WTC11 (cell line): Measurements from ENCODE around the gene ZXDA. TPM values are rescaled to one million over a fixed set of nuclear protein-coding genes. Genes with fewer than 3 reads are reported as not detected.

Experiments used
- ATAC-seq: fragments of 200-7000 bp; cut with Tn5 transposase; 2 replicates; pipeline ENCODE4 v1.10.0; 2021; ENCODE audit warnings: mild to moderate bottlenecking, moderate library complexity
- CTCF ChIA-PET: fragments of 300-600 bp; sonication (Branson Sonifier 250); formaldehyde crosslinking; loops from one replicate; lab custom pipeline; 2021; ENCODE audit warnings: antibody characterized with exemption; lab: Charles Lee
- POLR2A ChIA-PET: fragments of 350-600 bp; sonication (Branson Sonifier 250); formaldehyde crosslinking; loops from one replicate; lab custom pipeline; 2021; ENCODE audit warnings: antibody characterized with exemption; lab: Charles Lee
- DNase-seq: peaks from one replicate; pipeline ENCODE4 v3.0.0; 2021; ENCODE audit warnings: low spot score
- H3K27ac Mint-ChIP-seq: 2 replicates; pipeline ENCODE4 v1.8.0; 2021; ENCODE audit warnings: mixed read lengths
- H3K27me3 Mint-ChIP-seq: 2 replicates; pipeline ENCODE4 v1.8.0; 2021; ENCODE audit warnings: low read depth, mild to moderate bottlenecking, moderate library complexity, mixed read lengths
- H3K36me3 Mint-ChIP-seq: 2 replicates; pipeline ENCODE4 v1.8.0; 2021; ENCODE audit warnings: mixed read lengths
- H3K4me1 Mint-ChIP-seq: 2 replicates; pipeline ENCODE4 v1.8.0; 2022; ENCODE audit warnings: mixed read lengths
- H3K4me3 Mint-ChIP-seq: 2 replicates; pipeline ENCODE4 v1.8.0; 2021; ENCODE audit warnings: mild to moderate bottlenecking, moderate library complexity, mixed read lengths
- H3K9me3 Mint-ChIP-seq: 2 replicates; pipeline ENCODE4 v1.8.0; 2021; ENCODE audit warnings: mixed read lengths
- E2F1 ChIP-seq: sonication (generic); formaldehyde crosslinking; IDR thresholded peaks from 2 replicates; pipeline ENCODE4 v1.8.0; 2022; ENCODE audit warnings: mild to moderate bottlenecking, missing genetic modification reagents
- ELF4 ChIP-seq: sonication (generic); formaldehyde crosslinking; IDR thresholded peaks from 2 replicates; pipeline ENCODE4 v1.8.1; 2022; ENCODE audit warnings: low read depth, mild to moderate bottlenecking, moderate library complexity, missing genetic modification reagents
- ESRRA ChIP-seq: sonication (generic); formaldehyde crosslinking; IDR thresholded peaks from 2 replicates; pipeline ENCODE4 v1.8.1; 2022; ENCODE audit warnings: mild to moderate bottlenecking, missing genetic modification reagents, borderline replicate concordance
- FOXP1 ChIP-seq: sonication (generic); formaldehyde crosslinking; IDR thresholded peaks from 2 replicates; pipeline ENCODE4 v1.8.0; 2022; ENCODE audit warnings: missing genetic modification reagents, mild to moderate bottlenecking, moderate library complexity, borderline replicate concordance
- FOXP4 ChIP-seq: sonication (generic); formaldehyde crosslinking; IDR thresholded peaks from 2 replicates; pipeline ENCODE4 v1.8.0; 2022; ENCODE audit warnings: mild to moderate bottlenecking, missing genetic modification reagents
- IRF1 ChIP-seq: sonication (generic); formaldehyde crosslinking; IDR thresholded peaks from 2 replicates; pipeline ENCODE4 v1.8.0; 2023; ENCODE audit warnings: missing genetic modification reagents
- MLX ChIP-seq: sonication (generic); formaldehyde crosslinking; IDR thresholded peaks from 2 replicates; pipeline ENCODE4 v1.8.1; 2023; ENCODE audit warnings: mild to moderate bottlenecking, missing genetic modification reagents, moderate library complexity
- MXD4 ChIP-seq: fragments of 250-450 bp; sonication (Bioruptor Pico); IDR thresholded peaks from 2 replicates; pipeline ENCODE4 v1.8.0; 2021; ENCODE audit warnings: mild to moderate bottlenecking, moderate library complexity, borderline replicate concordance
- MYBL2 ChIP-seq: sonication (generic); formaldehyde crosslinking; IDR thresholded peaks from 2 replicates; pipeline ENCODE4 v1.8.1; 2023; ENCODE audit warnings: mild to moderate bottlenecking, moderate library complexity, missing genetic modification reagents
- RELA ChIP-seq: sonication (generic); formaldehyde crosslinking; IDR thresholded peaks from 2 replicates; pipeline ENCODE4 v1.8.1; 2022; ENCODE audit warnings: missing genetic modification reagents, mild to moderate bottlenecking, borderline replicate concordance
- RORB ChIP-seq: fragments of 250-450 bp; sonication (Bioruptor Pico); IDR thresholded peaks from 2 replicates; pipeline ENCODE4 v1.9.0; 2021; ENCODE audit warnings: mild to moderate bottlenecking
- SP1 ChIP-seq: sonication (generic); formaldehyde crosslinking; conservative IDR thresholded peaks from 2 replicates; pipeline ENCODE4 v1.8.1; 2022; ENCODE audit warnings: missing genetic modification reagents
- STAT6 ChIP-seq: sonication (generic); formaldehyde crosslinking; conservative IDR thresholded peaks from 2 replicates; pipeline ENCODE4 v1.8.1; 2023; ENCODE audit warnings: mild to moderate bottlenecking, low read depth, missing genetic modification reagents, moderate library complexity
- TEAD4 ChIP-seq: sonication (generic); formaldehyde crosslinking; IDR thresholded peaks from 2 replicates; pipeline ENCODE4 v1.8.0; 2022; ENCODE audit warnings: mild to moderate bottlenecking, missing genetic modification reagents
- TP53 ChIP-seq: sonication (generic); formaldehyde crosslinking; IDR thresholded peaks from 2 replicates; pipeline ENCODE4 v1.8.1; 2023; ENCODE audit warnings: mild to moderate bottlenecking, missing genetic modification reagents
- ZBTB21 ChIP-seq: sonication (generic); formaldehyde crosslinking; IDR thresholded peaks from 2 replicates; pipeline ENCODE4 v1.8.1; 2023; ENCODE audit warnings: mild to moderate bottlenecking, missing genetic modification reagents, borderline replicate concordance
- ZNF416 ChIP-seq: fragments of 250-450 bp; sonication (Bioruptor Pico); IDR thresholded peaks from 2 replicates; pipeline ENCODE4 v1.9.0; 2021; ENCODE audit warnings: mild to moderate bottlenecking, inconsistent platforms
- ZNF512 ChIP-seq: sonication (generic); formaldehyde crosslinking; IDR thresholded peaks from 2 replicates; pipeline ENCODE4 v1.8.1; 2022; ENCODE audit warnings: missing genetic modification reagents, borderline replicate concordance
- ZNF671 ChIP-seq: fragments of 250-450 bp; sonication (Bioruptor Pico); IDR thresholded peaks from 2 replicates; pipeline ENCODE4 v1.8.0; 2021; ENCODE audit warnings: mild to moderate bottlenecking
- ZSCAN18 ChIP-seq: fragments of 250-450 bp; sonication (Bioruptor Pico); IDR thresholded peaks from 2 replicates; pipeline ENCODE4 v2.1.2; 2022; ENCODE audit warnings: mild to moderate bottlenecking, moderate library complexity
- total RNA-seq: library from RNA; stranded (reverse); gene quantifications from 3 replicates; pipeline ENCODE4 v1.2.3, GENCODE V29; 2021

ZXDA gene
- total RNA-seq, 1 experiment from 2014 or later = 3.2 TPM

- TF ChIP-seq ELF4 (no peak), SP1 (CRISPR knock-in tag) (no peak), RORB (CRISPR knock-in tag) (no peak), MLX (CRISPR knock-in tag) (no peak), ZNF416 (CRISPR knock-in tag) (no peak), ZBTB21 (CRISPR knock-in tag) (no peak), TP53 (CRISPR knock-in tag) (no peak), MYBL2 (CRISPR knock-in tag) (no peak), FOXP4 (CRISPR knock-in tag) (no peak)
These were observed 10.4 kb downstream of the ZXDA start (continued) for GRCh38 chrX:57899906-57900305.

GRCh38 chrX:57899064-57899463 lies 11.2 kb downstream of the ZXDA start:
- ATAC-seq (no peak), DNase-seq (no peak)
- CTCF ChIA-PET = no interaction called here
- Mint-ChIP-seq H3K36me3 (no peaks in the 10 kb centered on the region), H3K4me1 (peaks cover 9% of the 10 kb centered on the region), H3K27me3 (no peaks in the 10 kb centered on the region), H3K4me3 (no peak overlapping the region), H3K9me3 (no peaks in the 10 kb centered on the region), H3K27ac (no peak overlapping the region)
- no peak for TF ChIP-seq ZNF512 (CRISPR knock-in tag)
- no peak for TF ChIP-seq FOXP1
- TF ChIP-seq STAT6 (CRISPR knock-in tag) = no peak
- TF ChIP-seq E2F1 (CRISPR knock-in tag) = no peak
- no peak for TF ChIP-seq IRF1 (CRISPR knock-in tag)
- POLR2A ChIA-PET = no interaction called here

- no peak for ATAC-seq
- POLR2A ChIA-PET = no interaction called here
- H3K27me3 Mint-ChIP-seq = peaks cover 5% of the 10 kb centered on the region; the same call in 1 of the 2 replicates
- DNase-seq = no peak
- H3K36me3 Mint-ChIP-seq = peaks cover 26% of the 10 kb centered on the region
- no peaks in the 10 kb centered on the region for H3K4me1 Mint-ChIP-seq
- CTCF ChIA-PET = no interaction called here
- peaks cover 58% of the 10 kb centered on the region for H3K9me3 Mint-ChIP-seq
- H3K27ac Mint-ChIP-seq = no peak overlapping the region
- H3K4me3 Mint-ChIP-seq = no peak overlapping the region
- no peak for TF ChIP-seq TEAD4
- no peak for TF ChIP-seq ESRRA (CRISPR knock-in tag)
- TF ChIP-seq ZSCAN18 (CRISPR knock-in tag) = no peak
- TF ChIP-seq MLX (CRISPR knock-in tag) = no peak
- TF ChIP-seq RELA (CRISPR knock-in tag) = no peak
- no peak for TF ChIP-seq ZNF671 (CRISPR knock-in tag)
- no peak for TF ChIP-seq MXD4 (CRISPR knock-in tag)
These were observed 38.8 kb downstream of the ZXDA start for GRCh38 chrX:57871463-57871862.
